Tibial artery (tissue), 4 donors: ENCODE results near the gene SCFD1.
"Not testable (repeated sequence)": the region's sequence is repeated elsewhere in the genome, so short reads cannot be mapped to it uniquely, and the experiment has no call there.

Source experiments
- DNase-seq, 2 donors: peaks; one replicate each; pipeline ENCODE4 v3.0.0-alpha.2; 2019
- H3K27ac ChIP-seq, 2 donors: fragments of 200-600 bp; sonication (generic) in 1 of 2; 1 replicate in 1 of 2; 2 replicates in 1 of 2; pipeline ENCODE4 v1.5.1; 2018 to 2019; ENCODE audit warnings: mild to moderate bottlenecking in 1 of 2
- H3K27me3 ChIP-seq, 2 donors: fragments of 200-600 bp; sonication (generic) in 1 of 2; one replicate each; pipeline versions ENCODE4 v1.5.1 to v1.6.0; 2016 to 2019
- H3K36me3 ChIP-seq, 3 donors: fragments of 200-600 bp; sonication (generic) in 2 of 3; one replicate each; pipeline ENCODE4 v1.5.1; 2016 to 2019; ENCODE audit warnings: mild to moderate bottlenecking in 2 of 3
- H3K4me1 ChIP-seq, 4 donors: fragments of 200-600 bp; sonication (generic) in 2 of 4; 1 replicate in 3 of 4; 2 replicates in 1 of 4; pipeline ENCODE4 v1.5.1; 2016 to 2019
- H3K4me3 ChIP-seq, 2 donors: fragments of 200-600 bp; sonication (generic) in 1 of 2; 1 replicate in 1 of 2; 2 replicates in 1 of 2; pipeline ENCODE4 v1.5.1; 2018 to 2019; ENCODE audit warnings: mild to moderate bottlenecking in 2 of 2
- H3K9me3 ChIP-seq, 3 donors: fragments of 200-600 bp; sonication (generic) in 1 of 3; one replicate each; pipeline ENCODE4 v1.5.1; 2016 to 2019
- CTCF ChIP-seq, 2 experiments: fragments of 200-600 bp in 1 of 2; fragments of 450-650 bp in 1 of 2; IDR thresholded peaks; one replicate each; pipeline ENCODE4 v1.5.1; 2017 to 2019; ENCODE audit warnings: antibody characterized with exemption in 2 of 2, mild to moderate bottlenecking in 1 of 2, moderate library complexity in 1 of 2
- intact Hi-C: fragments of 100-400 bp; cut with DNase I; formaldehyde crosslinking; loops from one replicate; pipeline ENCODE4 v1.15.0; 2023; ENCODE audit warnings: low total_unique reads

SCFD1 gene

GRCh38 chr14:30620178-30620577, 1.9 kb upstream of the SCFD1 start:
- no peaks in the 10 kb centered on the region for H3K9me3 ChIP-seq
- H3K27me3 ChIP-seq = no peaks in the 10 kb centered on the region
- no peak for TF ChIP-seq CTCF (IDR thresholded peaks at IDR 0.05)
- no peak overlapping the region for H3K27ac ChIP-seq
- intact Hi-C loops = no loop called here
- peaks cover 0 to 11% (median 0%) of the 10 kb centered on the region in 3 donors for H3K36me3 ChIP-seq
- no peak overlapping the region for H3K4me3 ChIP-seq
- DNase-seq = no peak
- H3K4me1 ChIP-seq = peaks cover 0 to 26% (median 12%) of the 10 kb centered on the region in 4 donors

GRCh38 chr14:30621354-30621939, 672 bp upstream of the SCFD1 start:
- no peak for DNase-seq
- peak overlapping the region; percentile 77 to 87 for H3K27ac ChIP-seq
- peaks cover 0 to 37% (median 15%) of the 10 kb centered on the region in 4 donors for H3K4me1 ChIP-seq
- no peaks in the 10 kb centered on the region for H3K9me3 ChIP-seq
- H3K27me3 ChIP-seq = no peaks in the 10 kb centered on the region
- peak overlapping the region; percentile 64 to 73 for H3K4me3 ChIP-seq
- H3K36me3 ChIP-seq = peaks cover 0 to 5% (median 0%) of the 10 kb centered on the region in 3 donors
- no peak for TF ChIP-seq CTCF (IDR thresholded peaks at IDR 0.05)
- intact Hi-C loops = no loop called here

GRCh38 chr14:30623412-30624131, 1.5 kb downstream of the SCFD1 start:
- H3K36me3 ChIP-seq = no peaks in the 10 kb centered on the region
- no peak for DNase-seq
- no peaks in the 10 kb centered on the region for H3K27me3 ChIP-seq
- peaks cover 0 to 41% (median 16%) of the 10 kb centered on the region in 4 donors for H3K4me1 ChIP-seq
- peak overlapping the region; percentile 64 to 73 for H3K4me3 ChIP-seq
- TF ChIP-seq CTCF (IDR thresholded peaks at IDR 0.05) = no peak
- H3K9me3 ChIP-seq = no peaks in the 10 kb centered on the region
- intact Hi-C loops = no loop called here
- H3K27ac ChIP-seq = peak overlapping the region in 1 of 2 donors; percentile 87

GRCh38 chr14:30624132-30624423, 2.0 kb downstream of the SCFD1 start:
- intact Hi-C loops = no loop called here
- no peak overlapping the region for H3K4me3 ChIP-seq

GRCh38 chr14:30625533-30625932, 3.4 kb downstream of the SCFD1 start:
- peaks cover 0 to 2% (median under 1%) of the 10 kb centered on the region in 3 donors for H3K36me3 ChIP-seq
- DNase-seq = no peak
- H3K27me3 ChIP-seq = no peaks in the 10 kb centered on the region
- H3K4me3 ChIP-seq = no peak overlapping the region
- H3K27ac ChIP-seq = no peak overlapping the region
- H3K9me3 ChIP-seq = no peaks in the 10 kb centered on the region
- intact Hi-C loops = no loop called here
- peaks cover 0 to 47% (median 16%) of the 10 kb centered on the region in 4 donors for H3K4me1 ChIP-seq
- TF ChIP-seq CTCF (IDR thresholded peaks at IDR 0.05) = no peak

More at GRCh38 chr14:30624132-30624423, 2.0 kb downstream of the SCFD1 start:
- DNase-seq = no peak
- H3K9me3 ChIP-seq = no peaks in the 10 kb centered on the region
- H3K27me3 ChIP-seq = no peaks in the 10 kb centered on the region
- H3K4me1 ChIP-seq = peaks cover 0 to 45% (median 16%) of the 10 kb centered on the region in 4 donors
- no peak overlapping the region for H3K27ac ChIP-seq
- TF ChIP-seq CTCF (IDR thresholded peaks at IDR 0.05) = no peak
- H3K36me3 ChIP-seq = no peaks in the 10 kb centered on the region

GRCh38 chr14:30629432-30629831, 7.3 kb downstream of the SCFD1 start:
- DNase-seq, intact Hi-C loops, H3K4me3 ChIP-seq, H3K27ac ChIP-seq, H3K9me3 ChIP-seq, H3K27me3 ChIP-seq: not testable (repeated sequence)
- Histone ChIP-seq H3K36me3 (peaks cover 14 to 21% (median 19%) of the 10 kb centered on the region in 3 donors), H3K4me1 (peaks cover 0 to 28% (median 6%) of the 10 kb centered on the region in 4 donors)
